ACC112 (cell line): ENCODE results near the gene CCDC149.
A peak's percentile ranks its signal among the peaks of the same experiment; 100 is the strongest.

Source experiments
- H2AFZ ChIP-seq: fragments of 200-600 bp; sonication (generic); one replicate; pipeline ENCODE4 v1.6.0; 2017; ENCODE audit warnings: antibody characterized with exemption, low read length; ENCODE audit not compliant: unreplicated experiment
- H3K27ac ChIP-seq: fragments of 200-600 bp; sonication (generic); 2 replicates; pipeline ENCODE4 v1.5.1; 2014; ENCODE audit warnings: low read depth, mild to moderate bottlenecking, antibody characterized with exemption, low read length, moderate library complexity
- H3K27me3 ChIP-seq: fragments of 200-600 bp; sonication (generic); 2 replicates; pipeline ENCODE4 v1.6.1; 2014; ENCODE audit warnings: mild to moderate bottlenecking, antibody characterized with exemption, low read length, moderate library complexity, mixed read lengths; ENCODE audit not compliant: insufficient read depth
- H3K36me3 ChIP-seq: fragments of 200-600 bp; sonication (generic); 2 replicates; pipeline ENCODE4 v1.6.1; 2016; ENCODE audit warnings: mild to moderate bottlenecking, antibody characterized with exemption, low read length, moderate library complexity, mixed read lengths; ENCODE audit not compliant: insufficient read depth
- H3K4me1 ChIP-seq: fragments of 200-600 bp; sonication (generic); one replicate; pipeline ENCODE4 v1.6.1; 2016; ENCODE audit warnings: low read length, mixed read lengths; ENCODE audit not compliant: insufficient read depth, unreplicated experiment, control insufficient read depth
- H3K4me3 ChIP-seq: fragments of 200-600 bp; sonication (generic); 2 replicates; pipeline ENCODE4 v1.5.1; 2014; ENCODE audit warnings: mild to moderate bottlenecking, low read depth, low read length
- H3K79me2 ChIP-seq: fragments of 200-600 bp; sonication (generic); one replicate; pipeline ENCODE4 v1.6.0; 2016; ENCODE audit warnings: low read length; ENCODE audit not compliant: control insufficient read depth, unreplicated experiment, insufficient read depth

CCDC149 gene

DNA sequence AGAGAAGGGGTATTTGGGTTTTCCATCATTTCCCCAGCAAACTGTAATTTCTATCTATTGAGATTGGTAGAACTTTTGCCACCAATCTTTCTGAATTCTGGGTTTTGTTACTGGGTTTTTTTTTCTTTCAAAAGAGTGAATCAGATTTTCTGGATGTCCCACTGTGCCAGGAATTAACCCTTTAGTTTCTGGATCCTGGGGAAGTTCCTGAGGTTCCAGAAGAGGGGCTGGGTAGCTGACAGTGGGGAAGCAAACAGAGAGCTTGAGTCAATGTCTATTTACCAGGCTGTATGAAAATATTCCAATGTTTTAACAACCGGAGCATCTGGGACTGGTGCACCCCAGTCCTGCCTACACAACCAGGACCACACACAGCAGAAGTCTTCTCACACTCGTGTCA lies 143.3 kb downstream of the CCDC149 start:
- Histone ChIP-seq H3K27ac (peak overlapping the region; percentile 77), H3K79me2 (no peaks in the 10 kb centered on the region), H3K27me3 (no peaks in the 10 kb centered on the region), H3K4me3 (peak overlapping the region; percentile 14; the same call in 1 of the 2 replicates), H3K36me3 (no peaks in the 10 kb centered on the region), H2AFZ (no peak overlapping the region), H3K4me1 (peaks cover 30% of the 10 kb centered on the region)

DNA sequence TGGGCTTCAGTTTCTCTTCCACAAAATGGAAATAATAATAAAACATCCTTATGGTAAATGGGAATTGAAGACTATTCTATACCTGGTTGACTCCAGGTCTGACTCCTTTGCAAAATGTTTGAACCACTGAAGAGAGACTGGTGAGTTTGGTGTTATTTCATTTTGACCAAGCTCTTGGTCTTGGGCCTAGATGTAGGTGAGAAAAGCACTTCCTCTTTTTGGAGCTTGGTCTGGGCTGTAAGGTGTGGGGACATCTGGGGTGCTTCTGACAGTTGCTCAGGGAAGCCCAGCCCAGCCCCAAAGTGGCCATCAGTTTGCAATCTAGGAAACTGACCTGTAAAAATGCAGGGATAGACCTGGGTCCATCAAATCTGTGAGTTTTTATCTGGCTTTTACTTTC lies 144.2 kb downstream of the CCDC149 start:
- Histone ChIP-seq H3K27ac (no peak overlapping the region), H3K36me3 (no peaks in the 10 kb centered on the region), H3K4me3 (no peak overlapping the region), H2AFZ (no peak overlapping the region), H3K79me2 (no peaks in the 10 kb centered on the region), H3K4me1 (peaks cover 35% of the 10 kb centered on the region), H3K27me3 (no peaks in the 10 kb centered on the region)

DNA sequence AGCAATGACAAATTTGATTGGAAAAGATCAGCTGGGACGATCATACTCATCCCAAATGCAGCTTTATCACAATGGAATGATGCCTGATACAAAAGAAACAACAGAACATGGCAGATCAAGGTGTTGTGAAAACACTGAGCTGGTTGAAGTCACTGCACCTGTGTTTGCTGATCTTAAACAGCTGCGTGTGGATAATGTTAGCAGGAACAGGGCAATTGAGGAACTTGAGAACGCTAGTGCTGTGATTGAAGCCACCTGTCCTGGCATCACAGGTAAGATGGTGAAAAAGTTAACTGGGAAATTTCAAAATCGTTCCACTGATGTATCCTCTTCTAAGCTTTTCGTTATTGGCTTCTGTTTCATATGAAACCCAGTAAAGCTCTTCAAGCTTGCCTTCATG lies 144.8 kb downstream of the CCDC149 start:
- Histone ChIP-seq H3K27me3 (no peaks in the 10 kb centered on the region), H3K27ac (no peak overlapping the region), H3K4me3 (no peak overlapping the region), H3K4me1 (peaks cover 36% of the 10 kb centered on the region), H3K79me2 (no peaks in the 10 kb centered on the region), H2AFZ (no peak overlapping the region), H3K36me3 (no peaks in the 10 kb centered on the region)

DNA sequence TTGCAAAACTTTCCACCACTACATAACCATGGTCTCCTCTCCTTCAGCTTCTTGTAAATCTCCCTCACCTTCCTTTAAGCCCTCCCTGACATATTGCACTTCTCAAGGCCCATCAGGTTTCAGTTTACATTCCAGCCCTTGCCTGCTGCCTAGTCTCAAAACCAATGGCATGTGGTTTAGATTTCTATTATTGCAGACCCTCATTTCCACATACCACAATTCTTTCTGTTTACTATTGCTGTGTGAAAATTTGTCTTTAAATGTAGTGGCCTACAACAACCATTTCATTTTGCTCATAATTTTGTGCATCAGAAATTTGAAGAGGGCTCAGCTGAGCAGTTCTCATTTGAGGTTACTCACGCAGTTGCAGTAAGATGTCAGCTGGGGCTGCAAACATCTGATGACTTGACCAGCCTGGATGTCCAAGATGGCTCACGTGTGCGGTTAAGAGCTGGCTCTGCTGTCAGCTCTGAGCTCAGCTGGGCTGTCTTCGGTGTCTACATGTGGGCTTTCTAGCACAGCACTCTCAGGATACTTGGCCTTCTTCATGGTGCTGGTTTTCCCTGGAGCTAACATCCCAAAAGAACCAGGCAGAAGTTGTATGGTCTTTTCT lies 147.4 kb downstream of the CCDC149 start:
- no peak overlapping the region for H3K27ac ChIP-seq
- H3K79me2 ChIP-seq = no peaks in the 10 kb centered on the region
- H2AFZ ChIP-seq = no peak overlapping the region
- H3K36me3 ChIP-seq = no peaks in the 10 kb centered on the region
- peaks cover 28% of the 10 kb centered on the region for H3K4me1 ChIP-seq
- no peaks in the 10 kb centered on the region for H3K27me3 ChIP-seq
- H3K4me3 ChIP-seq = no peak overlapping the region

DNA sequence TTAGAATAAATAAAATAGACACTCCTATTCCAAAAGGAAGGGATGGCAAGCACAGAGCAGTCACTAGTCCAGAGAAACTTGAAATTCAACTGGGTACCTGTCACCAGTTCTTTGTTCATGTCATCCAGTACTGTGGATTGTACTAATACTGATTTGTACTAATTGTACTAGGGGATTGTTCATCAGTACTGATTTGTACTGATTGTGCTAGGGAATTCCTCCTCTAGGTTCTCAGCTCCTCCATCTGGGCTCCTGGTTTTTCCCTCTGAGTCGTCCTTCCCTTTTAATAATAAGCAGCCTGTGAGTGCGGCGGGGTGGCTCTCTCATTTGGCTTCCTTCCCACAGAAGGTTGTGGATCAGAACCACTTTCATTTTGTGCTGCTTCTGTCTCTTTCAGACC lies 148.5 kb downstream of the CCDC149 start:
- H3K36me3 ChIP-seq = no peaks in the 10 kb centered on the region
- peak overlapping the region; percentile 21; the same call in 1 of the 2 replicates for H3K4me3 ChIP-seq
- no peaks in the 10 kb centered on the region for H3K27me3 ChIP-seq
- H3K79me2 ChIP-seq = no peaks in the 10 kb centered on the region
- peak overlapping the region; percentile 67 for H2AFZ ChIP-seq
- peak overlapping the region; percentile 44; the same call in 1 of the 2 replicates for H3K27ac ChIP-seq
- peaks cover 16% of the 10 kb centered on the region for H3K4me1 ChIP-seq

DNA sequence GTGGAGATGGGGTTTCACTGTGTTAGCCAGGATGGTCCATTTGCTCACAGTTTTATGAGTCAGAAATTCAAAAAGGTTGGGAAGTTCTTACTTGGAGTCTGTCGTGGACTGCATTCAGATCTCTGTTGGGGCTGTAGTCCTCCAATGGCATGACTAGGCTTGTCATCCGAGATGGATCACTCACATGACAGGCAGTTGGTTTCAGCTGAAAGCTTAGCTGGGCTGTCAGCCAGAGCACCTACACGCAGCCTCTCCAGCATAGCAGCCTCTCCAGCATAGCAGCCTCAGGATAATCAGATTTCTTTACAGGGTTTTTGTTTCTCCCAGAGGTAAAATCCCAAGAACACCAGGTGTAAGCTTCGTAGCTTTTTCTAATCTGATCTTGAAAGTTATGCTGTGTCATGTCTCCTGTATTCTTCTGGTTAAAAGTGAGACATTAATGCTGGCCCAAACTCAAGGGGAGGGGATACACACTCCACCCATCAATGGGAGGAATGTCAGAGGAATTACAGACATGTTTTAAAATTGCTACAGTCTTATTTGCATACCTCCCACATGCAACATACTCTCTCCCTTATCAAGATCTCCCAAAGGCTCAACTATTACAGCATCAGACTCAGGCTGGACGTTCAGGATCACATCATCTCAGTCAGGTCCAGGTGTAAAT lies 149.1 kb downstream of the CCDC149 start:
- Histone ChIP-seq H3K27me3 (no peaks in the 10 kb centered on the region), H3K27ac (peak overlapping the region; percentile 44)

More for the DNA sequence above, 149.1 kb downstream of the CCDC149 start:
- Histone ChIP-seq H3K36me3 (no peaks in the 10 kb centered on the region), H3K4me3 (no peak overlapping the region), H2AFZ (peak overlapping the region; percentile 67), H3K4me1 (peaks cover 11% of the 10 kb centered on the region), H3K79me2 (no peaks in the 10 kb centered on the region)
